ENCODE data around the gene ZNF394.

The ZNF394 gene

GRCh38 chr7:99476107-99476506, 24.0 kb downstream of the ZNF394 start:
- H3K4me3 ChIP-seq (ENCODE audit: low read depth, low read length), result no peak overlapping the region
- DNase-seq (ENCODE audit: low read depth), result no peak
- TF ChIP-seq, protein P1, sequence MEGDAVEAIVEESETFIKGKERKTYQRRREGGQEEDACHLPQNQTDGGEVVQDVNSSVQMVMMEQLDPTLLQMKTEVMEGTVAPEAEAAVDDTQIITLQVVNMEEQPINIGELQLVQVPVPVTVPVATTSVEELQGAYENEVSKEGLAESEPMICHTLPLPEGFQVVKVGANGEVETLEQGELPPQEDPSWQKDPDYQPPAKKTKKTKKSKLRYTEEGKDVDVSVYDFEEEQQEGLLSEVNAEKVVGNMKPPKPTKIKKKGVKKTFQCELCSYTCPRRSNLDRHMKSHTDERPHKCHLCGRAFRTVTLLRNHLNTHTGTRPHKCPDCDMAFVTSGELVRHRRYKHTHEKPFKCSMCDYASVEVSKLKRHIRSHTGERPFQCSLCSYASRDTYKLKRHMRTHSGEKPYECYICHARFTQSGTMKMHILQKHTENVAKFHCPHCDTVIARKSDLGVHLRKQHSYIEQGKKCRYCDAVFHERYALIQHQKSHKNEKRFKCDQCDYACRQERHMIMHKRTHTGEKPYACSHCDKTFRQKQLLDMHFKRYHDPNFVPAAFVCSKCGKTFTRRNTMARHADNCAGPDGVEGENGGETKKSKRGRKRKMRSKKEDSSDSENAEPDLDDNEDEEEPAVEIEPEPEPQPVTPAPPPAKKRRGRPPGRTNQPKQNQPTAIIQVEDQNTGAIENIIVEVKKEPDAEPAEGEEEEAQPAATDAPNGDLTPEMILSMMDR (IDR thresholded peaks at IDR 0.05; ENCODE audit: control insufficient read depth, extremely low read depth, insufficient read depth), result no peak

- H3K4me3 ChIP-seq (ENCODE audit: low read depth, low read length), result peak overlapping the region; percentile 81
- peak; percentile 89 for DNase-seq (ENCODE audit: low read depth)
- TF ChIP-seq, protein P1 (IDR thresholded peaks at IDR 0.05; ENCODE audit: control insufficient read depth, extremely low read depth, insufficient read depth), result no peak
Observed at GRCh38 chr7:99473315-99473596, 26.8 kb downstream of the ZNF394 start.

GRCh38 chr7:99472561-99473314, 27.3 kb downstream of the ZNF394 start, which contains the start of gene ZNF789:
Gene ZNF789 (plus strand): TSS chr7:99472890. CDS start chr7:99476457, 3,567 bp downstream.
- peak; percentile 83 for DNase-seq (ENCODE audit: low read depth)
- TF ChIP-seq, protein P1 (IDR thresholded peaks at IDR 0.05; ENCODE audit: control insufficient read depth, extremely low read depth, insufficient read depth), result no peak
- H3K4me3 ChIP-seq (ENCODE audit: low read depth, low read length), result peak within 1 kb of the TSS; percentile 81

- no peak overlapping the region for H3K4me3 ChIP-seq (ENCODE audit: low read depth, low read length)
- DNase-seq (ENCODE audit: low read depth), result no peak
- TF ChIP-seq, protein P1 (IDR thresholded peaks at IDR 0.05; ENCODE audit: control insufficient read depth, extremely low read depth, insufficient read depth), result no peak
Observed at GRCh38 chr7:99469381-99470065, 30.6 kb downstream of the ZNF394 start.

GRCh38 chr7:99468336-99468918, 31.7 kb downstream of the ZNF394 start:
- TF ChIP-seq, protein P1 (IDR thresholded peaks at IDR 0.05; ENCODE audit: control insufficient read depth, extremely low read depth, insufficient read depth), result no peak
- DNase-seq (ENCODE audit: low read depth), result no peak
- no peak overlapping the region for H3K4me3 ChIP-seq (ENCODE audit: low read depth, low read length)

GRCh38 chr7:99465421-99465768, 34.7 kb downstream of the ZNF394 start:
- TF ChIP-seq, protein P1 (IDR thresholded peaks at IDR 0.05; ENCODE audit: control insufficient read depth, extremely low read depth, insufficient read depth), result no peak
- H3K4me3 ChIP-seq (ENCODE audit: low read depth, low read length), result peak overlapping the region; percentile 100
- no peak for DNase-seq (ENCODE audit: low read depth)

All from LNCaP clone FGC (cell line).